Measurements from ENCODE around the gene SGCG.
"Not testable (repeated sequence)": the region's sequence is repeated elsewhere in the genome, so short reads cannot be mapped to it uniquely, and the experiment has no call there.

SGCG gene

DNA sequence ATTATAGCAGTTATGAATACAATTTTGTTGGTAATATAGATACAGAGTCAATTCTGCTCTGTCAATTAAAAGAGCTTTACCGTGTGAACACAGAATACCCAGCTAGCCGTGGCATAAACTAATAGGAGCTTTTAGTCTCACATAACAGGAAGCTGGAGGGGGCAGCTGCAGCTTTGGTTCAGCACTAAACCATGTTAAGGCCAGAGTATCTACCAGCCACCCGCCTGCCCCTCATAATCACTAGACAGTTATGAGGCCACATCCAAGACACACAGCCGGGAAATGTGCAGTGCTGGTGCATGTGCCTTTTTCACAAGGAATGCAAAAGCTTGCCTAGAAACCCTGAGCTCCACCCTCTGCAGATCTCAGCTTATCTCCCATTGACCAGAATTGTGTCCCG lies 62.3 kb downstream of the SGCG start:
- Mint-ChIP-seq H3K36me3 (ENCODE audit: insufficient read depth) (no peaks in the 10 kb centered on the region), H3K4me3 (no peak overlapping the region), H3K4me1 (no peaks in the 10 kb centered on the region), H3K9me3 (no peaks in the 10 kb centered on the region), H3K27me3 (peaks cover 29% of the 10 kb centered on the region), H3K27ac (ENCODE audit: low read depth) (no peak overlapping the region)
- no peak for DNase-seq (ENCODE audit: low spot score in 2 of 2)
- ATAC-seq (replicated peaks; ENCODE audit: extremely low read depth, poor library complexity, severe bottlenecking), result no peak

DNA sequence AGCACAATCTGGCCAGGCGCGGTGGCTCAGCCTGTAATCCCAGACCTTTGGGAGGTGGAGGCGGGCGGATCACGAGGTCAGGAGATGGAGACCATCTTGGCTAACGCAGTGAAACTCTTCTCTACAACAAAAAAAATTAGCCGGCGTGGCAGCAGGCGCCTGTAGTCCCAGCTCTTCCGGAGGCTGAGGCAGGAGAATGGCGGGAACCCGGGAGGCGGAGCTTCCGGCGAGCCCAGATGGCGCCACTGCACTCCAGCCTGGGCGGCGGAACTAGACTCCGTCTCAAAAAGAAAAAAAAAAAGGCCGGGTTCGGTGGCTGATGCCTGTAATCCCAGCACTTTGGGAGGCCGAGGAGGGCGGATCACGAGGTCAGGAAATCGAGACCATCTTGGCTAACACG lies 67.6 kb downstream of the SGCG start:
- ATAC-seq (replicated peaks; ENCODE audit: extremely low read depth, poor library complexity, severe bottlenecking); H3K9me3 Mint-ChIP-seq; H3K4me1 Mint-ChIP-seq: not testable (repeated sequence)

DNA sequence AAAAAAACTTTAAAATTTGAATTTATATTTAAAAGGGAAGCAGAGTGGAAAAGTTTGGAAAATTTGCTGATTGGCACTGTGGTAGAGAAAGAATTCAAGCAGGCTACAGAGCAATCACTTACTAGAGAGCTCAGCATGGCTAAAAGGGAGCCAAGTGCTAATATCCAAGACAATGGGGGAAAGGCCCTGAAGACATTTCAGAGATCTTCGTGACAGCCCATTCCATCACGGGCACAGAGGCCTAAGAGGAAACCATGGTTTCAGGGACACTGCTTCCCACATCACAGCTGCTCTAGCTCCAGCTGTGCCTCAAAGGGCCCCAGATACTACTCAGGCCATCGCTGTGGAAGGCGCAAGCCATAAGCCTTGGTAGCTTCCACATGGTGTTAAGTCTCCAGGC lies 73.7 kb downstream of the SGCG start:
- DNase-seq (ENCODE audit: low spot score in 2 of 2), result no peak
- peaks cover 2% of the 10 kb centered on the region for H3K36me3 Mint-ChIP-seq (ENCODE audit: insufficient read depth)
- H3K27me3 Mint-ChIP-seq, result peaks cover 38% of the 10 kb centered on the region
- H3K4me1 Mint-ChIP-seq, result no peaks in the 10 kb centered on the region
- ATAC-seq (replicated peaks; ENCODE audit: extremely low read depth, poor library complexity, severe bottlenecking), result no peak
- H3K27ac Mint-ChIP-seq (ENCODE audit: low read depth), result no peak overlapping the region
- no peak overlapping the region for H3K4me3 Mint-ChIP-seq
- H3K9me3 Mint-ChIP-seq, result no peaks in the 10 kb centered on the region

More for the DNA sequence above, 67.6 kb downstream of the SGCG start:
- H3K4me3 Mint-ChIP-seq; H3K27ac Mint-ChIP-seq (ENCODE audit: low read depth); DNase-seq (ENCODE audit: low spot score in 2 of 2); H3K36me3 Mint-ChIP-seq (ENCODE audit: insufficient read depth): not testable (repeated sequence)
- peaks cover 23% of the 10 kb centered on the region for H3K27me3 Mint-ChIP-seq

DNA sequence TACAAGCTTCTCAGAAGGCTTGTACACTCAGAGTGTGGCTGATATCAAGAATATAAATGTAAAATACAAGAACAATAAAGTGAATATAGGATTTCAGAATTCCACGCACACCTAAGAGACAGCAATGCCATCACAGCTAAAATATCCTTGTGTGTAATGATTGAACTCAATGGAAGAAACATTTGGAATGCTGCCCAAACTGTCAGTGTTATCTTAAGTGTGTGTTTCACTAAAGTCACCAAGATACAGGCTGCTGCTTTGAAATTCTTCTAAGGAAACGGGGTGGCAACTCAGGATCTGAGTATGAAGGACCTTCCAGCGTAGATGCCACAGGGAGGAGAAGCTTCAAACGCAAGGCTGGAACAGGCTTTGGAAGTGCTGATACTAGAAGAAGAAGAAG lies 86.8 kb downstream of the SGCG start:
- Mint-ChIP-seq H3K9me3 (no peaks in the 10 kb centered on the region), H3K27me3 (peaks cover 21% of the 10 kb centered on the region), H3K27ac (ENCODE audit: low read depth) (no peak overlapping the region), H3K4me3 (no peak overlapping the region), H3K4me1 (no peaks in the 10 kb centered on the region), H3K36me3 (ENCODE audit: insufficient read depth) (no peaks in the 10 kb centered on the region)
- DNase-seq (ENCODE audit: low spot score in 2 of 2), result no peak
- no peak for ATAC-seq (replicated peaks; ENCODE audit: extremely low read depth, poor library complexity, severe bottlenecking)

DNA sequence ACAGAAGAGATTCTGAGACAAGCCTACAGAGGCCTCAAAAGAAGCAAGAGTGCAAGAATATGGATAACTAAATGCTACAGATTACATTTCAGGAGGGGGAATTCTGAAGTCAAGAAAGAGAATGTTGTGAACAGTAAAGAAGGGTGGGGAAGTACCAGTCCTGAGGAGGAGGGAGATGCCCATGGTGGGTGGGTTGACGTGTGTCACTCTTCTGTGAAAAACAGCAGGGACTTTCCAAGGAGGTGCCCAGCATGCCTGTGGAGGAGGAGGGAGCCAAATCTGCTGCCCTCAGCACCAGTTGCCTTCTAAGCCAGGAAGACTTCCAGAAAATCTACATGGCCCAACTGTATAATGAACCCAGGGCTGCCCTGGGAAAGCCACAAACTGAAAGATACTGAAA lies 87.7 kb downstream of the SGCG start:
- DNase-seq (ENCODE audit: low spot score in 2 of 2), result no peak
- Mint-ChIP-seq H3K4me1 (no peaks in the 10 kb centered on the region), H3K27me3 (peaks cover 13% of the 10 kb centered on the region), H3K27ac (ENCODE audit: low read depth) (no peak overlapping the region), H3K4me3 (no peak overlapping the region), H3K36me3 (ENCODE audit: insufficient read depth) (no peaks in the 10 kb centered on the region), H3K9me3 (no peaks in the 10 kb centered on the region)
- no peak for ATAC-seq (replicated peaks; ENCODE audit: extremely low read depth, poor library complexity, severe bottlenecking)

DNA sequence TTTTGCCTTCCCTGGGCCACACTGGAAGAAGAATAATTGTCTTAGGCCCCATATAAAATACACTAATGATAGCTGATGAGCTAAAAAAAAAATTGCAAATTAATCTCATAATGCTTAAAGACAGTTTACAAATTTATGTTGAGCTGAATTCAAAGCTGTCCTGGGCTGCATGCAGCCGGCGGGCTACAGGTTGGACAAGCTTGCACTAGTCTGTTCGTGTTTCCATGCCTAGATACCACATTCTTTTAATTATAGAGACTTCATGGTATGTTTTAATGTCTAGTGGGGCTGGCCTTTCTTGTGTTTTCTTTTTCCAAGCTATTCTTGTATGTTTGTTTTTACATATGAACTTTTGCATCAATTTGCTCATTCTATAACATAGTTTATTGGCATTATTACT lies 90.6 kb downstream of the SGCG start:
- Mint-ChIP-seq H3K4me3 (no peak overlapping the region), H3K36me3 (ENCODE audit: insufficient read depth) (no peaks in the 10 kb centered on the region), H3K4me1 (no peaks in the 10 kb centered on the region), H3K27me3 (no peaks in the 10 kb centered on the region), H3K9me3 (no peaks in the 10 kb centered on the region), H3K27ac (ENCODE audit: low read depth) (no peak overlapping the region)
- no peak for DNase-seq (ENCODE audit: low spot score in 2 of 2)
- no peak for ATAC-seq (replicated peaks; ENCODE audit: extremely low read depth, poor library complexity, severe bottlenecking)

DNA sequence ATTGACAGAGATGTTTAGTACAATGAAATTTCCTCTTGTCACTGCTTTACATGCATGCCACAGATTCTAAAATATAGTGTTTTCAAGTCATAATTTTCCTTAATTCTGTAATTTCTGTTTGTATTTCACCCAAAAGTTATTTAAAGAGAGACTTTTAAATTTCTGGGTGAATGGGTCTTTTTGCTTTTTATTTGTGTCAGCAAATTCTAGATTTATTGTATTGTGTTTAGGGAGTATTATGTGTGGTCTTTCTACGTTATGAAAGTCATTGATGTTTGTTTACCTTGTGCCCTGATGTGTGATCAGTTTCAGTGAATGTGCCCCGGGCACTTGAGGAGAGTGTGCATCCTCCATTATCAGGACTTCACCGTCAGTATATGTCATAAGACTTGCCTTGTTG lies 92.7 kb downstream of the SGCG start:
- Mint-ChIP-seq H3K4me1 (no peaks in the 10 kb centered on the region), H3K27ac (ENCODE audit: low read depth) (no peak overlapping the region), H3K4me3 (no peak overlapping the region), H3K36me3 (ENCODE audit: insufficient read depth) (no peaks in the 10 kb centered on the region), H3K27me3 (peaks cover 5% of the 10 kb centered on the region), H3K9me3 (no peaks in the 10 kb centered on the region)
- no peak for DNase-seq (ENCODE audit: low spot score in 2 of 2)
- ATAC-seq (replicated peaks; ENCODE audit: extremely low read depth, poor library complexity, severe bottlenecking), result no peak

DNA sequence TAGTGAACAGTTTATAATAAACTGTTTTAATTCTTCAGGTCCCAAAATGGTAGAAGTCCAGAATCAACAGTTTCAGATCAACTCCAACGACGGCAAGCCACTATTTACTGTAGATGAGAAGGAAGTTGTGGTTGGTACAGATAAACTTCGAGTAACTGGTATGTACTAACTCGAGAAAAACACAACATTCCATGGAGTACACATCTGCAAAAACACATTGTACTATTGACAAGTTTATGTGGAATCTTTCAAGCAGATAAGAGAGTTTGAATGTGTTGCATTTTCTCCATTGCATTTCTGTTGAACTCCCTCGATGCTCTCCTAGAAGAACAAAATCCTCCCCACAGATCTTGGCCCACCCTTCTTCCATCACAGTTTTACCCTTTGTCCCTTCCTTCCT lies 98.5 kb downstream of the SGCG start:
- H3K9me3 Mint-ChIP-seq, result no peaks in the 10 kb centered on the region
- DNase-seq (ENCODE audit: low spot score in 2 of 2), result no peak
- no peak for ATAC-seq (replicated peaks; ENCODE audit: extremely low read depth, poor library complexity, severe bottlenecking)
- H3K27me3 Mint-ChIP-seq, result peaks cover 43% of the 10 kb centered on the region
- H3K4me1 Mint-ChIP-seq, result no peaks in the 10 kb centered on the region
- no peak overlapping the region for H3K4me3 Mint-ChIP-seq
- no peaks in the 10 kb centered on the region for H3K36me3 Mint-ChIP-seq (ENCODE audit: insufficient read depth)
- H3K27ac Mint-ChIP-seq (ENCODE audit: low read depth), result no peak overlapping the region

DNA sequence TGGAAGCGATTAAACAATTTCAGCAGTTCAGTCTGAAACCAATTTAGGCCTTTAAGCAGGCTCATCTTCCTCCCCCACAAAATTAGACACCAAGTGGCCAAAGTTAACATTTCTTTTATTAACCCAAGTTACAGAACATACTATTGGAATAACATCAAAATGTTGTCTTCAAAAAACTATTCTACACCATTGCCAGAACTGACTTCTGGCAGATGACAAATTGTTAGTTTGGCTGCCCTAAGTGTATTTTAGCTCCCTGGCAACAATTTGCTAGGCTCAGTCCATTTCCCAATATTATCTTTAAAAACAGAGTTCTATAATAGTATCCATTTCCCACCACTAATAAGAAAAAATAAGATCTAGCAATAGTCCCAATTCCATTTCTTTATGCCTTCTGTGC lies 107.8 kb downstream of the SGCG start:
- no peak overlapping the region for H3K27ac Mint-ChIP-seq (ENCODE audit: low read depth)
- H3K4me1 Mint-ChIP-seq, result no peaks in the 10 kb centered on the region
- no peaks in the 10 kb centered on the region for H3K9me3 Mint-ChIP-seq
- peaks cover 22% of the 10 kb centered on the region for H3K27me3 Mint-ChIP-seq
- no peak overlapping the region for H3K4me3 Mint-ChIP-seq
- ATAC-seq (replicated peaks; ENCODE audit: extremely low read depth, poor library complexity, severe bottlenecking) (no peak), DNase-seq (ENCODE audit: low spot score in 2 of 2) (no peak)
- no peaks in the 10 kb centered on the region for H3K36me3 Mint-ChIP-seq (ENCODE audit: insufficient read depth)

DNA sequence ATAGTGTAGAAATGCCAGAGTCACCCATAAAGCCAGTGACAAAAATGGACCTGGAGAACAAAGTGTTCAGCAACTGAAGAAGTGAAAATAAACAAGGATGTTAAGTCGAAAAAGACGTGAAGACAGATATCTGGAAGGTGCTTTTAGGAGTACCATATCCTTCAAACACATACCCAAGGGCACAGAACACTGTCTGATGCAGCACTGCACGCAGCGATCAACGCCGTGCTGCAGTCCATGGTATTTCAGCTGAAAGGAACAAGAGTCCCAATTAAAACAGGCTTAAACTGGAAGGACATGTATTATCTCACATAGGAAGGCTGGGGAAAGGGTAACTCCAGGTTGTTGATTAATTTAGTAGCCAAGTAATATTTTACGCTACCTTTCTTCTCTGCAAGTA lies 108.2 kb downstream of the SGCG start:
- DNase-seq (ENCODE audit: low spot score in 2 of 2) (no peak), ATAC-seq (replicated peaks; ENCODE audit: extremely low read depth, poor library complexity, severe bottlenecking) (no peak)
- peaks cover 18% of the 10 kb centered on the region for H3K27me3 Mint-ChIP-seq
- H3K36me3 Mint-ChIP-seq (ENCODE audit: insufficient read depth), result no peaks in the 10 kb centered on the region
- H3K27ac Mint-ChIP-seq (ENCODE audit: low read depth), result no peak overlapping the region
- H3K9me3 Mint-ChIP-seq, result no peaks in the 10 kb centered on the region
- no peak overlapping the region for H3K4me3 Mint-ChIP-seq
- no peaks in the 10 kb centered on the region for H3K4me1 Mint-ChIP-seq

DNA sequence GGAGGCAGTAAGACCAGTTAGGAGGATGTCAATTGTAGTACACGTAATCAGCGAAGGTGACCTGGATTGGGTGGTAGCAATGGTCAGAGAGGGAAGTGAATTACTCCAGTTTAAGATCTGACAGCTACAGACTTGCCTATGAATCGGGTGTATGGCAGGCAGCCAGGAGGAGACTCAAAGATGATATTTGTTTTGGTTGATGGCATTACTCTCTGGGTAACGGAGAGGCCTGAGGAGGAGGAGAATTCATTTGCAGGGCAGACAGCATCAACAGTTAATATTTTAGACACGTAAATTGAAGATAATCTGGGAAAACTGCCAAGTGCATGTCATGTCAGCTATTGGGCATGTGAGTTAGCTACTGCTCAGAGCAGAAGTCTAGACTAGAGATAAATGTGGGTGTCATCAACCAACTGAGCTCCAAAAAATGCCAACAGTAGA lies 109.2 kb downstream of the SGCG start:
- no peak for ATAC-seq (replicated peaks; ENCODE audit: extremely low read depth, poor library complexity, severe bottlenecking)
- Mint-ChIP-seq H3K4me3 (no peak overlapping the region), H3K27me3 (peaks cover 10% of the 10 kb centered on the region), H3K4me1 (no peaks in the 10 kb centered on the region), H3K9me3 (no peaks in the 10 kb centered on the region), H3K27ac (ENCODE audit: low read depth) (no peak overlapping the region), H3K36me3 (ENCODE audit: insufficient read depth) (no peaks in the 10 kb centered on the region)
- no peak for DNase-seq (ENCODE audit: low spot score in 2 of 2)

DNA sequence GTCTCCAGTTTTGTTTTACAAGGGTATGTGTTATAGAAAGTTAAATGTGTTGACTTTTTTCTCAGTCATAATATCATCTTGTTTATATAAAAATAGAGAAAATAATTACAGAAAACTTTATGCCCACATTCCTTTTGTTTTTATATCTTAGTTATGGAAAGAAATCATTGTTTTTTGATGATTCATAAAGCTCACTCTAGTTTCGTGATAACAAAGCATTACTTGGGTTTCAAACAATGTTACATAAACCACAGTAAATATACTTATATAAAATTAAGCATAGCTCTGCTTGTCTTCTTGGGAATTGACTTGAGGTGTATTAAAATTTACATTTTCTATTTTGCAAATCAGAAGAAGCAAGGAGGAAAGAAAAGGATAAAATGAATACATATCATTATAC lies 111.8 kb downstream of the SGCG start:
- ATAC-seq (replicated peaks; ENCODE audit: extremely low read depth, poor library complexity, severe bottlenecking) (no peak), DNase-seq (ENCODE audit: low spot score in 2 of 2) (no peak)
- Mint-ChIP-seq H3K27me3 (no peaks in the 10 kb centered on the region), H3K27ac (ENCODE audit: low read depth) (no peak overlapping the region), H3K4me3 (no peak overlapping the region), H3K36me3 (ENCODE audit: insufficient read depth) (no peaks in the 10 kb centered on the region), H3K4me1 (no peaks in the 10 kb centered on the region), H3K9me3 (no peaks in the 10 kb centered on the region)

DNA sequence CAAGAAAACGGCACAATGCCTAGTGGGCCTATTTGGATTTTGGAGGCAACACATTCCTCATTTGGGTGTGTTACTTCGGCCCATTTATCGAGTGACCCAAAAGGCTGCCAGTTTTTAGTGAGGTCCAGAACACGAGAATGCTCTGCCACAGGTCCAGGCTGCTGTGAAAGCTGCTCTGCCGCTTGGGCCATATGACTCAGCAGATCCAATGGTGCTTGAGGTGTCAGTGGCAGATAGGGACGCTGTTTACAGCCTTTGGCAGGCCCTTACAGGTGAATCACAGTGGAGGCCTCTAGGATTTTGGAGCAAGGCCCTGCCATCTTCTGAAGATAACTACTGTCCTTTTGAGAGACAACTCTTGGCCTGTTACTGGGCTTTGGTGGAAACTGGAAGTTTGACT lies 134.1 kb downstream of the SGCG start:
- H3K4me3 Mint-ChIP-seq; DNase-seq (ENCODE audit: low spot score in 2 of 2); H3K9me3 Mint-ChIP-seq; H3K27me3 Mint-ChIP-seq; ATAC-seq (replicated peaks; ENCODE audit: extremely low read depth, poor library complexity, severe bottlenecking); H3K36me3 Mint-ChIP-seq (ENCODE audit: insufficient read depth); H3K27ac Mint-ChIP-seq (ENCODE audit: low read depth): not testable (repeated sequence)
- H3K4me1 Mint-ChIP-seq, result peaks cover 18% of the 10 kb centered on the region

DNA sequence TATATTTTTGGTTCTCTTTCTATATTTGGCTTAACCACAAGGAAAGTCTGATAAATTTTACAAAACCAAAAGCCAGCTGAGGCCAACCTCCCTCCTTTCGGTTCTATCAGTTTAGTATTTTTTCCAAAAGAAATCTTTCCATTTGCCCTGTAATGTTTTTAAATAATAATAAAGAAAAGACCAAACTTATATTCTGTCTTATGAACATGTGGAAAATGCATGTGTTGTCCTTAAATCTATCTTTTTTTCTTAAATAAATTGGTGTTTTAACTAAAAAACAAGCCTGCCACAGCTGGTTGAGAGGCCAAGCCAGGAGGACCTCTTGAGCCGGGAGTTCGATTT lies 139.1 kb downstream of the SGCG start:
- Mint-ChIP-seq H3K27me3 (no peaks in the 10 kb centered on the region), H3K36me3 (ENCODE audit: insufficient read depth) (no peaks in the 10 kb centered on the region), H3K4me3 (peak overlapping the region; percentile 41), H3K9me3 (no peaks in the 10 kb centered on the region), H3K4me1 (peaks cover 36% of the 10 kb centered on the region), H3K27ac (ENCODE audit: low read depth) (no peak overlapping the region)
- DNase-seq (ENCODE audit: low spot score in 2 of 2) (no peak), ATAC-seq (replicated peaks; ENCODE audit: extremely low read depth, poor library complexity, severe bottlenecking) (no peak)
